ENCODE measurements around the gene CRISP3. TPM values are rescaled to one million over a fixed set of nuclear protein-coding genes. Genes with fewer than 3 reads are reported as not detected.

CRISP3 gene
- not detected in 2 replicates for total RNA-seq

GRCh38 chr6:49744259-49744658 lies at the start of gene CRISP3:
CRISP3 (minus strand) TSS chr6:49744388; CDS start chr6:49744367, 21 bp downstream.

GRCh38 chr6:49787176-49787575 lies 43.0 kb upstream of the CRISP3 start, which contains the start of gene PGK2:
PGK2 (minus strand) TSS chr6:49787285; CDS start chr6:49787187, 98 bp downstream.

GRCh38 chr6:49713346-49713745 lies 30.8 kb downstream of the CRISP3 start, which contains the start of gene CRISP2:
CRISP2 (minus strand) TSS chr6:49713543; CDS start chr6:49709196, 4,347 bp downstream.

Other genes with a start within 250 kb of the CRISP3 start
- not detected in 2 replicates for gene GLYATL3, start 244.5 kb downstream of the CRISP3 start, total RNA-seq
- 2.6 and 2.7 TPM in 2 replicates for gene C6orf141, start 193.7 kb downstream of the CRISP3 start, total RNA-seq
- not detected in 2 replicates for gene RHAG, start 107.5 kb downstream of the CRISP3 start, total RNA-seq
- under 0.01 TPM in 1 of 2 replicates, not detected in the other for gene CRISP2, start 30.8 kb downstream of the CRISP3 start, total RNA-seq
- gene PGK2, start 42.9 kb upstream of the CRISP3 start, total RNA-seq, result not detected in 2 replicates
- gene CRISP1, start 122.1 kb upstream of the CRISP3 start, total RNA-seq, result not detected in 2 replicates
- gene DEFB114, start 219.8 kb upstream of the CRISP3 start, total RNA-seq, result not detected in 2 replicates
- gene DEFB113, start 225.2 kb upstream of the CRISP3 start, total RNA-seq, result not detected in 2 replicates